Spleen (tissue), 7 donors: Measurements from ENCODE around the gene FIGN.

Experiments used
- POLR2A ChIP-seq, 3 donors: fragments of 450-650 bp; IDR thresholded peaks; one replicate each; pipeline ENCODE4 v1.5.1; 2017; ENCODE audit warnings: antibody characterized with exemption in 3 of 3, mild to moderate bottlenecking in 1 of 3
- POLR2AphosphoS5 ChIP-seq, 3 donors: sonication (generic); formaldehyde crosslinking; IDR thresholded peaks; one replicate each; pipeline ENCODE4 v1.5.1; 2017; ENCODE audit warnings: antibody characterized with exemption in 3 of 3
- TF ChIP-seq, protein P1 (sequence below), 11 experiments: fragments of 200-600 bp in 7 of 11; fragments of 450-650 bp in 4 of 11; sonication (generic) in 4 of 11; IDR thresholded peaks in 8 of 11; conservative IDR thresholded peaks in 3 of 11; 1 replicate in 7 of 11; 2 replicates in 4 of 11; pipeline versions ENCODE4 v1.4.0 to v1.8.0; 2016 to 2021; ENCODE audit warnings: antibody characterized with exemption in 11 of 11, inconsistent platforms in 4 of 11, mild to moderate bottlenecking in 1 of 11
- donor health status: DM: no; HTN: no; CAD: no; lungs with moderate emphysema.
- donor health status: DM: no; HTN: no; CAD: no.
- donor health status: DM: no; HTN: no; CAD: no.

DNA sequence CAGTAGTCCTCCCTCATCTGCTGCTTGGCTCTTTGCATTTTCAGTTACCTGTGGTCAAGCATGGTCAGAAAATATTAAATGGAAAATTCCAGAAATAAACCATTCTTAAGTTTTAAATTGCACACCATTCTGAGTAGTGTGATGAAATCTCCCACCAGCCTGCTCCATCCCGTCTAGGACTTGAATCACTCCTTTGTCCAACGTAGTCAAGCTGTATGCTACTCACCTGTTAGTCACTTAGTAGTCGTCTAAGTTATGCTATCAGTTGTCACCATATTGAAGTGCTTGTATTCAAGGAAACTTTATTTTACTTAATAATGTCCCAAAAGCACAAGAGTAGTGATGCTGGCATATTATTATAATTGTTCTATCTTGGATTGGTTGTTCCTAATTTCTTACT lies 172.5 kb downstream of the FIGN start:
- TF ChIP-seq, protein P1, sequence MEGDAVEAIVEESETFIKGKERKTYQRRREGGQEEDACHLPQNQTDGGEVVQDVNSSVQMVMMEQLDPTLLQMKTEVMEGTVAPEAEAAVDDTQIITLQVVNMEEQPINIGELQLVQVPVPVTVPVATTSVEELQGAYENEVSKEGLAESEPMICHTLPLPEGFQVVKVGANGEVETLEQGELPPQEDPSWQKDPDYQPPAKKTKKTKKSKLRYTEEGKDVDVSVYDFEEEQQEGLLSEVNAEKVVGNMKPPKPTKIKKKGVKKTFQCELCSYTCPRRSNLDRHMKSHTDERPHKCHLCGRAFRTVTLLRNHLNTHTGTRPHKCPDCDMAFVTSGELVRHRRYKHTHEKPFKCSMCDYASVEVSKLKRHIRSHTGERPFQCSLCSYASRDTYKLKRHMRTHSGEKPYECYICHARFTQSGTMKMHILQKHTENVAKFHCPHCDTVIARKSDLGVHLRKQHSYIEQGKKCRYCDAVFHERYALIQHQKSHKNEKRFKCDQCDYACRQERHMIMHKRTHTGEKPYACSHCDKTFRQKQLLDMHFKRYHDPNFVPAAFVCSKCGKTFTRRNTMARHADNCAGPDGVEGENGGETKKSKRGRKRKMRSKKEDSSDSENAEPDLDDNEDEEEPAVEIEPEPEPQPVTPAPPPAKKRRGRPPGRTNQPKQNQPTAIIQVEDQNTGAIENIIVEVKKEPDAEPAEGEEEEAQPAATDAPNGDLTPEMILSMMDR (IDR thresholded peaks at IDR 0.05 in 8 of 11, conservative IDR thresholded peaks at IDR 0.05 in 3 of 11), result no peak
- TF ChIP-seq POLR2A (IDR thresholded peaks at IDR 0.05) (no peak), POLR2AphosphoS5 (IDR thresholded peaks at IDR 0.05) (no peak)
